Forelimb muscle (tissue), 1 donor: ENCODE data around the gene NDUFAF4. TPM values are rescaled to one million over a fixed set of nuclear protein-coding genes. Genes with fewer than 3 reads are reported as not detected.

Experiments
- polyA plus RNA-seq: library from polyadenylated mRNA; unstranded; fragments of 120-200 nt; gene quantifications from one replicate; pipeline ENCODE4 v1.2.1, GENCODE V29; 2013; ENCODE audit not compliant: insufficient read length

NDUFAF4 gene
- polyA plus RNA-seq, 1 donor, result 32.7 TPM

Other genes with a start within 250 kb of the NDUFAF4 start
- gene GPR63, start 60.4 kb downstream of the NDUFAF4 start, polyA plus RNA-seq, result 3.4 TPM
- not detected for gene KLHL32, start 26.8 kb upstream of the NDUFAF4 start, polyA plus RNA-seq